ENCODE results near the gene BRD9.

- TF ChIP-seq CTCF (IDR thresholded peaks at IDR 0.05), result no peak
- no peak for TF ChIP-seq KDM1A (IDR thresholded peaks at IDR 0.05; ENCODE audit: low read depth)
- no peak for TF ChIP-seq POLR2A (IDR thresholded peaks at IDR 0.05; ENCODE audit: low read length)
- no peak for TF ChIP-seq BHLHE40 (IDR thresholded peaks at IDR 0.05; ENCODE audit: low read depth, low read length)
- no peak for TF ChIP-seq E2F6 (IDR thresholded peaks at IDR 0.05; ENCODE audit: borderline replicate concordance, low read depth)
- no peak for TF ChIP-seq RCOR1 (IDR thresholded peaks at IDR 0.05; ENCODE audit: low read depth, low read length)
- TF ChIP-seq ZSCAN20 (CRISPR knock-in tag; IDR thresholded peaks at IDR 0.05), result no peak
- TF ChIP-seq ESRRA (IDR thresholded peaks at IDR 0.05; ENCODE audit: borderline replicate concordance, low read length), result no peak
- TF ChIP-seq MAZ (IDR thresholded peaks at IDR 0.05; ENCODE audit: borderline replicate concordance, low read depth, low read length), result no peak
- TF ChIP-seq SREBF2 (IDR thresholded peaks at IDR 0.05), result no peak
- no peak for TF ChIP-seq SMC3 (IDR thresholded peaks at IDR 0.05)
- TF ChIP-seq NPAS2 (CRISPR knock-in tag; IDR thresholded peaks at IDR 0.05; ENCODE audit: borderline replicate concordance), result no peak
Observed at GRCh38 chr5:914612-915011, 22.0 kb upstream of the BRD9 start.
